WTC11 (cell line): ENCODE measurements around the gene LFNG.

Experiments
- CBFB ChIP-seq: sonication (generic); formaldehyde crosslinking; IDR thresholded peaks from 2 replicates; pipeline ENCODE4 v1.8.1; 2022; ENCODE audit warnings: mild to moderate bottlenecking, low read depth, missing genetic modification reagents
- FOXJ3 ChIP-seq: sonication (generic); formaldehyde crosslinking; IDR thresholded peaks from 2 replicates; pipeline ENCODE4 v1.9.0; 2021; ENCODE audit warnings: missing genetic modification reagents, mild to moderate bottlenecking, borderline replicate concordance
- IRF2 ChIP-seq: sonication (generic); formaldehyde crosslinking; IDR thresholded peaks from 2 replicates; pipeline ENCODE4 v1.8.0; 2022; ENCODE audit warnings: low read depth, missing genetic modification reagents, borderline replicate concordance
- NR2C2 ChIP-seq: sonication (generic); formaldehyde crosslinking; IDR thresholded peaks from 2 replicates; pipeline ENCODE4 v1.8.0; 2022; ENCODE audit warnings: mild to moderate bottlenecking, missing genetic modification reagents
- TCF7 ChIP-seq: sonication (generic); formaldehyde crosslinking; IDR thresholded peaks from 2 replicates; pipeline ENCODE4 v1.8.0; 2022; ENCODE audit warnings: mild to moderate bottlenecking, low read depth, missing genetic modification reagents, moderate library complexity
- ZNF263 ChIP-seq: sonication (generic); formaldehyde crosslinking; IDR thresholded peaks from 2 replicates; pipeline ENCODE4 v1.8.1; 2022; ENCODE audit warnings: low read depth, mild to moderate bottlenecking, moderate library complexity, missing genetic modification reagents
- TF ChIP-seq, protein P1 (sequence below): fragments of 200-600 bp; IDR thresholded peaks from 2 replicates; pipeline ENCODE4 v1.8.0; 2022; ENCODE audit warnings: antibody characterized with exemption
- TF ChIP-seq, protein P2 (sequence below): sonication (generic); formaldehyde crosslinking; conservative IDR thresholded peaks from 2 replicates; pipeline ENCODE4 v1.8.1; 2022; ENCODE audit warnings: mild to moderate bottlenecking, missing genetic modification reagents
- TF ChIP-seq, protein P3 (sequence below): sonication (generic); formaldehyde crosslinking; IDR thresholded peaks from 2 replicates; pipeline ENCODE4 v1.8.1; 2022; ENCODE audit warnings: mild to moderate bottlenecking, moderate library complexity, missing genetic modification reagents

DNA sequence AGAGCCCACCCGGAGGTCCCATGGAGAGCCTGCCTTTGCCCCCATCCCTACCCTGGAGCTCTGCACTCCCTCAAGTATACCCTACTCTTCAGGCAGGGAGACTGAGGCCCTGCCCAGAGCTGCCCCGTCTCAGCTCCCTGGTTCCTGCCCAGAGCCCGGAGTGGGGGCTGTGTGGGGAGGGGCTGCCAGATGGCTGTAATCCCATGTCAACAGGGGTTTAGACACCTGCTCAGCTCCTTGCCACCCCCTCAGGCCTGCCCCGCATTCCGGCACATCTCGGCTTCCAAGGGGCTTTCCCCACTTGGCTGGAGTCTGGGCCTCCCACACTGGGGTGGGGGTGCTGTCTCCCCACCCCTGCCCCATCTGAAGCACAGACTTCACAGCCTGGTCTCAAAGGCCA is 20.9 kb upstream of the LFNG start:
- TF ChIP-seq TCF7 (CRISPR knock-in tag), result no peak
- TF ChIP-seq, protein P1, sequence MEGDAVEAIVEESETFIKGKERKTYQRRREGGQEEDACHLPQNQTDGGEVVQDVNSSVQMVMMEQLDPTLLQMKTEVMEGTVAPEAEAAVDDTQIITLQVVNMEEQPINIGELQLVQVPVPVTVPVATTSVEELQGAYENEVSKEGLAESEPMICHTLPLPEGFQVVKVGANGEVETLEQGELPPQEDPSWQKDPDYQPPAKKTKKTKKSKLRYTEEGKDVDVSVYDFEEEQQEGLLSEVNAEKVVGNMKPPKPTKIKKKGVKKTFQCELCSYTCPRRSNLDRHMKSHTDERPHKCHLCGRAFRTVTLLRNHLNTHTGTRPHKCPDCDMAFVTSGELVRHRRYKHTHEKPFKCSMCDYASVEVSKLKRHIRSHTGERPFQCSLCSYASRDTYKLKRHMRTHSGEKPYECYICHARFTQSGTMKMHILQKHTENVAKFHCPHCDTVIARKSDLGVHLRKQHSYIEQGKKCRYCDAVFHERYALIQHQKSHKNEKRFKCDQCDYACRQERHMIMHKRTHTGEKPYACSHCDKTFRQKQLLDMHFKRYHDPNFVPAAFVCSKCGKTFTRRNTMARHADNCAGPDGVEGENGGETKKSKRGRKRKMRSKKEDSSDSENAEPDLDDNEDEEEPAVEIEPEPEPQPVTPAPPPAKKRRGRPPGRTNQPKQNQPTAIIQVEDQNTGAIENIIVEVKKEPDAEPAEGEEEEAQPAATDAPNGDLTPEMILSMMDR, result no peak
- no peak for TF ChIP-seq FOXJ3 (CRISPR knock-in tag)
- TF ChIP-seq, protein P2, sequence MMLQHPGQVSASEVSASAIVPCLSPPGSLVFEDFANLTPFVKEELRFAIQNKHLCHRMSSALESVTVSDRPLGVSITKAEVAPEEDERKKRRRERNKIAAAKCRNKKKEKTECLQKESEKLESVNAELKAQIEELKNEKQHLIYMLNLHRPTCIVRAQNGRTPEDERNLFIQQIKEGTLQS (CRISPR knock-in tag), result no peak
- no peak for TF ChIP-seq ZNF263 (CRISPR knock-in tag)
- TF ChIP-seq IRF2 (CRISPR knock-in tag), result no peak
- TF ChIP-seq NR2C2 (CRISPR knock-in tag), result no peak
- no peak for TF ChIP-seq CBFB (CRISPR knock-in tag)
- TF ChIP-seq, protein P3, sequence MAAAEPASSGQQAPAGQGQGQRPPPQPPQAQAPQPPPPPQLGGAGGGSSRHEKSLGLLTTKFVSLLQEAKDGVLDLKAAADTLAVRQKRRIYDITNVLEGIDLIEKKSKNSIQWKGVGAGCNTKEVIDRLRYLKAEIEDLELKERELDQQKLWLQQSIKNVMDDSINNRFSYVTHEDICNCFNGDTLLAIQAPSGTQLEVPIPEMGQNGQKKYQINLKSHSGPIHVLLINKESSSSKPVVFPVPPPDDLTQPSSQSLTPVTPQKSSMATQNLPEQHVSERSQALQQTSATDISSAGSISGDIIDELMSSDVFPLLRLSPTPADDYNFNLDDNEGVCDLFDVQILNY, result no peak
